Measurements from ENCODE around the gene ARHGAP20. TPM values are rescaled to one million over a fixed set of nuclear protein-coding genes. Genes with fewer than 3 reads are reported as not detected.

The ARHGAP20 gene
- total and polyA plus RNA-seq, 2 of the 8 experiments (the other 6 are each of a cell fraction or from before 2014, with no cell fraction given), result 0.05 to 0.28 TPM

- TF ChIP-seq CHD7 (IDR thresholded peaks at IDR 0.05; ENCODE audit: insufficient replicate concordance, low read length) (no peak), SAP30 (IDR thresholded peaks at IDR 0.05; ENCODE audit: insufficient read depth, insufficient replicate concordance, low read length) (no peak), TAF7 (optimal IDR thresholded peaks at IDR 0.05; ENCODE audit: borderline replicate concordance, low read depth, low read length) (no peak), ATF3 (IDR thresholded peaks at IDR 0.05; ENCODE audit: insufficient read depth, low read depth, low read length) (no peak), ATF2 (IDR thresholded peaks at IDR 0.05; ENCODE audit: low read length) (no peak)
Measured at GRCh38 chr11:110724358-110724757, 12.1 kb upstream of the ARHGAP20 start (continued).

Data from H1 (cell line).